D721Med (cell line): ENCODE measurements around the gene MPP7.
A peak's percentile ranks its signal among the peaks of the same experiment; 100 is the strongest.

Experiments
- DNase-seq: peaks from one replicate; pipeline ENCODE4 v3.0.0; 2011; ENCODE audit warnings: low spot score; ENCODE audit not compliant: insufficient read length
- FAIRE-seq: peaks from 2 replicates; lab custom pipeline; 2011; peaks lifted over from hg19 to GRCh38; lab: Jason Lieb, UNC
- TF ChIP-seq, protein P1 (sequence below): IDR thresholded peaks from 2 replicates; pipeline ENCODE4 v1.5.1; 2012; ENCODE audit warnings: mild to moderate bottlenecking, control low read depth; ENCODE audit not compliant: insufficient read depth; ENCODE audit errors: missing control alignments

Gene MPP7

DNA sequence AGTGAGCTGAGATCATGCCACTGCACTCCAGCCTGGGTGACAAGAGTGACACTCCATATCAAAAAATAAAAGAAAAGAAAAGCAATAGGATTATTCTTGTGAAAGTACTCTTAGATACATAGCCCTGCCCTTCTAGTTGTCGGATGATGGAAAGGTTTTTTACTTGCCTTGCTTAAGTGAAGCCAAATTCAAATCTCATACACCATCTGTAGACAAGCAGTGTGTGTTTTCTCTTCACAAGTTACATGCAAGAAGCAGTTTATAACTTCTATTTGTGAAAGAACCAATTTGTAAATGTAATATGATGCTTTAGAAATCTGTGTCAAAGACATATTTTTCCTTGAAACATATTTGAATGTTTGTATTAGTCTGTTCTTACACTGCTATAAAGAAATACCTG, 15.8 kb upstream of the MPP7 start:
- FAIRE-seq (no peak), DNase-seq (no peak)
- TF ChIP-seq, protein P1, sequence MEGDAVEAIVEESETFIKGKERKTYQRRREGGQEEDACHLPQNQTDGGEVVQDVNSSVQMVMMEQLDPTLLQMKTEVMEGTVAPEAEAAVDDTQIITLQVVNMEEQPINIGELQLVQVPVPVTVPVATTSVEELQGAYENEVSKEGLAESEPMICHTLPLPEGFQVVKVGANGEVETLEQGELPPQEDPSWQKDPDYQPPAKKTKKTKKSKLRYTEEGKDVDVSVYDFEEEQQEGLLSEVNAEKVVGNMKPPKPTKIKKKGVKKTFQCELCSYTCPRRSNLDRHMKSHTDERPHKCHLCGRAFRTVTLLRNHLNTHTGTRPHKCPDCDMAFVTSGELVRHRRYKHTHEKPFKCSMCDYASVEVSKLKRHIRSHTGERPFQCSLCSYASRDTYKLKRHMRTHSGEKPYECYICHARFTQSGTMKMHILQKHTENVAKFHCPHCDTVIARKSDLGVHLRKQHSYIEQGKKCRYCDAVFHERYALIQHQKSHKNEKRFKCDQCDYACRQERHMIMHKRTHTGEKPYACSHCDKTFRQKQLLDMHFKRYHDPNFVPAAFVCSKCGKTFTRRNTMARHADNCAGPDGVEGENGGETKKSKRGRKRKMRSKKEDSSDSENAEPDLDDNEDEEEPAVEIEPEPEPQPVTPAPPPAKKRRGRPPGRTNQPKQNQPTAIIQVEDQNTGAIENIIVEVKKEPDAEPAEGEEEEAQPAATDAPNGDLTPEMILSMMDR, result no peak

DNA sequence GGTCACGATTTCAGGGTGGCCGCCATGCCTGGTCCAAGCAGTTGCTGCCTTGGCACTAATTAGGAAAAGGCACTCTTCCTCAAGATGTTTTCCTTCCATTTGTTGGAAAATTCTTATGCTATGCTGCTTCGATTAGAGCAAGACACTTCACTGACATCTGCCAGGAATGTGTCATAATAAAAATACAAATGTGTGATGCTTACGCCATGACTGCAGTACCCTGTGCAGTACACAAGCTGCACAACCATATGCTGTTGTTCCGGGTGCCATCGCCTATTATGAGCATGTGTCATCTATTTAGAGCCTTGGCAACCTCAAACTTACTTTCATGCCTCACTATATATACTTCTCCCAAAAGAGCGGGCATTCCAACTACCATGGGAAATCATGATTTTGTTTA, 14.9 kb upstream of the MPP7 start:
- FAIRE-seq, result no peak

DNA sequence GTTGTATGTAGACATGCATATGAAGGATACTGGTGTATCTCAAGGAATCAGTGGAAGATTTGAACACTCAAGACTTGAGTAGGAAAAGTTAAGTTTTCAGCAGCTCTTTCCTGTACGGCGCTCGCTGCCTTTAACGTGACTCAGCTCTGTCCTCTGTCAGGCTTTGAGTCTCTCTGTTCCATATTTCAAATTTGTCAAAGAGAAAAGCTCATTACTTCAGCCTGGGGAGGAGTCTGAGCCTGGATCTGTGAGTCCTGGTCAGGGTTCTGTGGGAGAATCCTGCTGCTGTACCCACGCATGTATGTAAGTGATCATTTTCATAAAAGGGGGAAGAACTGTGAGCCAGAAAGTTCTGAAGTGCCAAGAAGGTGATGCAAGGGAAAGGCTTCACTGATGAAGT, 13.8 kb upstream of the MPP7 start:
- no peak for FAIRE-seq
- TF ChIP-seq, protein P1, result no peak
- no peak for DNase-seq

More for the DNA sequence above, 14.9 kb upstream of the MPP7 start:
- TF ChIP-seq, protein P1, result no peak
- no peak for DNase-seq

DNA sequence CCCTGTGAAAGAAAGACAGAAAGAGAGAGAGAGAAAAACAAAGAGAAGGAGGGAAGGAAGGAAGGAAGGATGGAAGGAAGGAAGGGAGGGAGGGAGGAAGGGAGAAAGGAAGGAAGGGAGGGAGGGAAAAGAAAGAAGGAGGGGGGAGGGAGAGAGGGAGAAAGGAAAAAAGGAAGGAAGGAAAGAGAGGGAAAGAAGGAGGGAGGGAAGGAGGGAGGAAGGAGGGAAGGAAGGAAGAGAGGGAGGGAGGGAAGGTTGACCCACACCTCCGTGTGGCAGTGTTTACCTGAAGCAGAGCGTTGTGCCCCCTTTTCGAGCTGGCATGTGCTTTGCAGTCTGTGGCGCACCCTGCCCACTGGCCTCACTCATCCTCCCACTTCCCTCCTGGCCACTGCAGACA, 12.3 kb upstream of the MPP7 start:
- no peak for FAIRE-seq
- TF ChIP-seq, protein P1, result no peak
- no peak for DNase-seq

DNA sequence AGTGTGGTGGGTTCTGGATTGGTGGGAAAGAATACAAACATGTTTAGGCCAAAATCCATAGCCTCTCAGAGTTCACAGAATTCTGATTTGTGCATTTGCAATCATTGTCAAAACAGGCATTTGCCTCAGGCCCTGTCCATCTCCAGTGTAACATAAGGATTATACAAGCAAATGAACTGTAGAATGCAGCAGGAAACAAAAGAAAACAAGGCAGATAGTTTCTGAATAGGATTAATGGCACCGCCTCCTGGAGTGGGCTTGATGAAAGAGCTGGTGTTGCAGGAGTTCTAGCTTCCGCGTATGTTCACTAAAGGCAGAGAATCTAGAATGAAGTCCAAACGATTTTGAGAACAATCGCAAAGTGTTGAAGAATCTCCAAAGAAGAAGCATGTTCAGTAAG, 11.3 kb upstream of the MPP7 start:
- DNase-seq, result no peak
- TF ChIP-seq, protein P1, result no peak
- FAIRE-seq, result no peak

DNA sequence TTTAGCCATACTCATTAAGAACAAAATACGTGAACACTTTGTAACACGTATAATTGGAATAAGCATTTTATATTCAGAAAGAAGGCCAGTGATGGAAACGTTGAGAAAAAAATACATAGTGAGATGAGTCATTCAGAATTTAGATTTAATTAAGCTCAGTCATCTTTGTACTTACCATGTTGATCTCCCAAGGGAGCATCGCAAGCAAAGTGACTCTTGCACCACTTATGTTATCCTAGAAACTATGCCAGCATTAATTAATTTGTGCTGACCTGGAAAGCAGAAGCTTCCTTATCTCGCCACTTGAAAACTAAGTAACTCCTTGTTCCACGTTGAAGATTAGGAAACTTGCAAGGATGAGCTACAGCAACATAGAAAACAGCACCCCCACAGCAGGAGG, 9.7 kb upstream of the MPP7 start:
- FAIRE-seq, result peak; percentile 84
- no peak for DNase-seq
- TF ChIP-seq, protein P1, result no peak

DNA sequence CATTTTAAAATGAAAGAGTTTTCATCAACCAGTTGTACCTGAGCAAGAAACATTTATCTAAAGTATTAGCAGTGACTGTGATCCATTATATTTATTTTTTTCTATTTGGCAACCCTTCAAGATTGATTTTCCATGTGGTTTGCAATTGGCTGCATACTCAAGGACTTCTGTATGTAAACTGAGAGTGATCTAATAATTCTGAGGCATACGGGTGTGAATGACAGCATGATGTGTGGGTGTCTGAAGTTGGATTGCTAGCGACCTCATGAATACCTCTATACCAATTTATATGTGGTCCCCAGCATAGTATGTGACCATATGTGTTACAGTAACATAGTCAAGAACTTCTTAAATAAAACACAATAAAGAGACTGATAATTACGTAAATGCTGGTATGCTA, 8.2 kb upstream of the MPP7 start:
- TF ChIP-seq, protein P1, result no peak
- DNase-seq (no peak), FAIRE-seq (no peak)
